SKM-1 (cell line): Measurements from ENCODE around the gene ARIH1.
"Not testable (repeated sequence)": the region's sequence is repeated elsewhere in the genome, so short reads cannot be mapped to it uniquely, and the experiment has no call there.

Source experiments
- DNase-seq: peaks from one replicate; lab custom pipeline; 2025; ENCODE audit not compliant: unreplicated experiment; lab: John Stamatoyannopoulos, UW

The ARIH1 gene

GRCh38 chr15:72473614-72474465, at the start of gene ARIH1:
Gene ARIH1 (plus strand): TSS chr15:72474330. CDS start chr15:72474640, 310 bp downstream.
- DNase-seq, result peak; percentile 88

GRCh38 chr15:72426753-72427152, 47.4 kb upstream of the ARIH1 start:
- DNase-seq, result no peak

- no peak for DNase-seq
These were observed 36.3 kb upstream of the ARIH1 start for GRCh38 chr15:72437650-72438316.

GRCh38 chr15:72442848-72443247, 31.3 kb upstream of the ARIH1 start:
- not testable (repeated sequence) for DNase-seq

- DNase-seq, result no peak
These were observed 28.7 kb upstream of the ARIH1 start for GRCh38 chr15:72445426-72445825.

GRCh38 chr15:72450805-72451204, 23.3 kb upstream of the ARIH1 start:
- DNase-seq, result no peak

GRCh38 chr15:72451224-72451623, 22.9 kb upstream of the ARIH1 start:
- DNase-seq, result no peak

GRCh38 chr15:72456684-72457083, 17.4 kb upstream of the ARIH1 start:
- DNase-seq, result no peak

- no peak for DNase-seq
These were observed 13.7 kb upstream of the ARIH1 start for GRCh38 chr15:72460402-72460801.

GRCh38 chr15:72463702-72464101, 10.4 kb upstream of the ARIH1 start:
- no peak for DNase-seq

- DNase-seq, result no peak
These were observed 9.9 kb upstream of the ARIH1 start for GRCh38 chr15:72464251-72464650.

- no peak for DNase-seq
These were observed 6.0 kb upstream of the ARIH1 start for GRCh38 chr15:72468103-72468502.

GRCh38 chr15:72472992-72473610, 1.0 kb upstream of the ARIH1 start:
- peak; percentile 20 for DNase-seq

- DNase-seq, result no peak
These were observed 359 bp downstream of the ARIH1 start for GRCh38 chr15:72474466-72474911.

GRCh38 chr15:72474912-72475628, 940 bp downstream of the ARIH1 start:
- peak; percentile 67 for DNase-seq

GRCh38 chr15:72475674-72476073, 1.5 kb downstream of the ARIH1 start:
- DNase-seq, result no peak

- not testable (repeated sequence) for DNase-seq
These were observed 2.2 kb downstream of the ARIH1 start for GRCh38 chr15:72476330-72476729.

- no peak for DNase-seq
These were observed 7.0 kb downstream of the ARIH1 start for GRCh38 chr15:72481015-72481659.

- DNase-seq, result peak; percentile 33
These were observed 8.1 kb downstream of the ARIH1 start for GRCh38 chr15:72482275-72482674.

- no peak for DNase-seq
These were observed 9.1 kb downstream of the ARIH1 start for GRCh38 chr15:72483279-72483678.

GRCh38 chr15:72486144-72486543, 12.0 kb downstream of the ARIH1 start:
- no peak for DNase-seq
